ENCODE results near the gene EIF4E3. TPM values are rescaled to one million over a fixed set of nuclear protein-coding genes. Genes with fewer than 3 reads are reported as not detected.

Gene EIF4E3
- total RNA-seq, 1 donor from 2014 or later: 48.9 TPM

- Histone ChIP-seq H3K4me3 (no peak overlapping the region), H3K4me1 (peaks cover 40% of the 10 kb centered on the region), H3K27ac (replicated peaks) (no peak overlapping the region), H3K36me3 (peaks cover 8% of the 10 kb centered on the region), H3K9me3 (replicated peaks) (no peaks in the 10 kb centered on the region), H3K27me3 (ENCODE audit: low read depth) (no peaks in the 10 kb centered on the region)
- TF ChIP-seq, protein P1, sequence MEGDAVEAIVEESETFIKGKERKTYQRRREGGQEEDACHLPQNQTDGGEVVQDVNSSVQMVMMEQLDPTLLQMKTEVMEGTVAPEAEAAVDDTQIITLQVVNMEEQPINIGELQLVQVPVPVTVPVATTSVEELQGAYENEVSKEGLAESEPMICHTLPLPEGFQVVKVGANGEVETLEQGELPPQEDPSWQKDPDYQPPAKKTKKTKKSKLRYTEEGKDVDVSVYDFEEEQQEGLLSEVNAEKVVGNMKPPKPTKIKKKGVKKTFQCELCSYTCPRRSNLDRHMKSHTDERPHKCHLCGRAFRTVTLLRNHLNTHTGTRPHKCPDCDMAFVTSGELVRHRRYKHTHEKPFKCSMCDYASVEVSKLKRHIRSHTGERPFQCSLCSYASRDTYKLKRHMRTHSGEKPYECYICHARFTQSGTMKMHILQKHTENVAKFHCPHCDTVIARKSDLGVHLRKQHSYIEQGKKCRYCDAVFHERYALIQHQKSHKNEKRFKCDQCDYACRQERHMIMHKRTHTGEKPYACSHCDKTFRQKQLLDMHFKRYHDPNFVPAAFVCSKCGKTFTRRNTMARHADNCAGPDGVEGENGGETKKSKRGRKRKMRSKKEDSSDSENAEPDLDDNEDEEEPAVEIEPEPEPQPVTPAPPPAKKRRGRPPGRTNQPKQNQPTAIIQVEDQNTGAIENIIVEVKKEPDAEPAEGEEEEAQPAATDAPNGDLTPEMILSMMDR (IDR thresholded peaks at IDR 0.05; ENCODE audit: borderline replicate concordance): no peak
- no peak for DNase-seq
- intact Hi-C loops (cut with micrococcal nuclease): no loop called here
Measured at GRCh38 chr3:71705681-71706080, 19.5 kb downstream of the EIF4E3 start.

DNA sequence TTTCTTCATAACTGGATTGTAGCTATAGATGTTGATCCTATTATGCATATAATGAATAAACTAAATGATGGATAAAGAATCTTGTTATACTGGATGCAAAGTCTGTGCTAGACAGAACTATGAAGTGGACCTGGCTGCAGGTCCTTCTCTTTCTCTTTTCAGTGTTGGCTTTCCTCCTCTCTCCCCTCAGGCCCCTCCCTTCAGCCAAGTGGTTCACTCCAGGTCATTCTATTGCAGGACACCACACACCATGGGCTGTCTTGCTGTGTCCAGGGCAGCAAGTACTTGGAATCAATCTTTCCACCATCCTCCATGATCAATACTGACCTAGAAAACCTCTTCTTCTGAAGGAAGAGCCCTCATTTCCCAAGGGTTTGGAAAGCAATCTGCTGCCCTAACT is 20.3 kb downstream of the EIF4E3 start:
- TF ChIP-seq, protein P1 (IDR thresholded peaks at IDR 0.05; ENCODE audit: borderline replicate concordance): no peak
- no peak overlapping the region for H3K27ac ChIP-seq (replicated peaks)
- no peak overlapping the region for H3K4me3 ChIP-seq
- H3K27me3 ChIP-seq (ENCODE audit: low read depth): no peaks in the 10 kb centered on the region
- H3K36me3 ChIP-seq: peaks cover 4% of the 10 kb centered on the region
- intact Hi-C loops (cut with micrococcal nuclease): no loop called here
- H3K9me3 ChIP-seq (replicated peaks): no peaks in the 10 kb centered on the region
- H3K4me1 ChIP-seq: peaks cover 40% of the 10 kb centered on the region
- no peak for DNase-seq

DNA sequence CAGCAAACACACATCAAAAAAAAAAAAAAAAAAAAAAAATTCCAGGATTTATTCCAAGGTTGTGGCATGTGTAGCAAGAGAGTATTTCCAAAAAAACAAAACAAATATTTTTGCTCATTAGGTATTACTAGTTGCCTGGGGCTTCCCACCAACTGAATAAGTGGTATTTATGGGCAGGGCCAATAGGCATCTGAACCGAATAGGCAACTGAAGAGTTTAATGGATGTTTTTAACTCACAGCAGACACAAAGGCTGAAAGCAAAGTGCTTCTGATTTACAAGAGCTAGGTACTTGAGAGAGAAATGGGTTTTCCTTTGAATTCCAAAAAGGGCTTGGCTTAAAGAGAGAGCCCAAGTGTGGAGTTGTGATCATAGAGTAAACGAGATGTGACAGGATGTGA is 21.4 kb downstream of the EIF4E3 start:
- peaks cover 34% of the 10 kb centered on the region for H3K4me1 ChIP-seq
- peaks cover 8% of the 10 kb centered on the region for H3K36me3 ChIP-seq
- no peaks in the 10 kb centered on the region for H3K9me3 ChIP-seq (replicated peaks)
- no peak overlapping the region for H3K4me3 ChIP-seq
- no peak for DNase-seq
- no peaks in the 10 kb centered on the region for H3K27me3 ChIP-seq (ENCODE audit: low read depth)
- TF ChIP-seq, protein P1 (IDR thresholded peaks at IDR 0.05; ENCODE audit: borderline replicate concordance): no peak
- intact Hi-C loops (cut with micrococcal nuclease): no loop called here
- no peak overlapping the region for H3K27ac ChIP-seq (replicated peaks)

DNA sequence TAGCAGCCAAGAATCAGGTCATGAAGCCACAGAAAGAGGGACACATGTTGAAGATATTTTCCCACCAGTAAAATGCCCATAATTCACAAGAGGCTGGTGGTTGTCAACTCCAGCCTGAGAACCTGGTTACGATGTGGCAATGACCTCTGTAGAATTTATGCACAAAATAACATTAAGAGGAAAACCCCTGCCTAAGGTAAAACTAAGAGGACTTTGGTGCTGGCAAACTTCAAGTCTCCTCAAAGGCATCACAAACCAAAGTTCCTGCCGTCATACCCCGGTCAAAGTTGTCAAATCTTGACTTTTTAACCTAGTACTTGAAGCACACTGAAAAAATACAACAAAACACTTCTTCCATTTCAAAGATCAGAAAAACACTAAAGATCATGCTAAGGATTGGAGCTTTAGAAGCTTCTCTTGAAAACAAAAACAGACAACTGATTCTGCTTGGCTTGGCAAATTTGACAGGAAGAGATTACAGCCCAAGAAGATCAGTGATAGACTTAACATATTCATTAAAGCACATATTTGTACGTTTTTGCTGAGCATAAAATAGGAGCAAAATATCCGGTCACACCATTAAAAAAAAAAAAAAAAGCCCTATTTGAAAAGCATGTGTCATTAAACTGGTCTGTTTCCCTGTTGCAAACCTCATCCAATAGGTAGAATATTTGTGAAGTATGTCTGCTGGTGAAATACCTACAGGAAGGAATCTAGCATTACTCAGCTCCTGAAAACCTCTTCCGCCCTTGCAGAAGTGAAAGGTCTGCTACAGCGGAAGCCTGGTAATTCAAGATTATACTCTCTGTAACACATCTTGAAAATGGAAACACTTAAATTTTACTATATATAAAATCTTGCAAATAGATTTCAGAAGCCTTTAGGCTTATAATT is 22.8 kb downstream of the EIF4E3 start:
- intact Hi-C loops (cut with micrococcal nuclease): no loop called here
- Histone ChIP-seq H3K4me1 (peaks cover 29% of the 10 kb centered on the region), H3K27me3 (ENCODE audit: low read depth) (no peaks in the 10 kb centered on the region), H3K27ac (replicated peaks) (no peak overlapping the region), H3K9me3 (replicated peaks) (no peaks in the 10 kb centered on the region), H3K36me3 (peaks cover 19% of the 10 kb centered on the region), H3K4me3 (no peak overlapping the region)
- DNase-seq: no peak
- TF ChIP-seq, protein P1 (IDR thresholded peaks at IDR 0.05; ENCODE audit: borderline replicate concordance): no peak

GRCh38 chr3:71701251-71701762 is 23.9 kb downstream of the EIF4E3 start:
- intact Hi-C loops (cut with micrococcal nuclease): no loop called here
- H3K4me3 ChIP-seq: no peak overlapping the region
- H3K4me1 ChIP-seq: peaks cover 29% of the 10 kb centered on the region
- TF ChIP-seq, protein P1 (IDR thresholded peaks at IDR 0.05; ENCODE audit: borderline replicate concordance): no peak
- H3K27me3 ChIP-seq (ENCODE audit: low read depth): no peaks in the 10 kb centered on the region
- no peak for DNase-seq
- no peak overlapping the region for H3K27ac ChIP-seq (replicated peaks)
- H3K9me3 ChIP-seq (replicated peaks): no peaks in the 10 kb centered on the region
- H3K36me3 ChIP-seq: peaks cover 19% of the 10 kb centered on the region

All from left ventricle myocardium inferior (tissue), 1 donor.